NCI-H2227 (cell line): ENCODE results near the gene ACTR8.
A peak's percentile ranks its signal among the peaks of the same experiment; 100 is the strongest.

Experiments used
- DNase-seq: peaks from one replicate; lab custom pipeline; 2025; ENCODE audit not compliant: unreplicated experiment; lab: John Stamatoyannopoulos, UW

Gene ACTR8

DNA sequence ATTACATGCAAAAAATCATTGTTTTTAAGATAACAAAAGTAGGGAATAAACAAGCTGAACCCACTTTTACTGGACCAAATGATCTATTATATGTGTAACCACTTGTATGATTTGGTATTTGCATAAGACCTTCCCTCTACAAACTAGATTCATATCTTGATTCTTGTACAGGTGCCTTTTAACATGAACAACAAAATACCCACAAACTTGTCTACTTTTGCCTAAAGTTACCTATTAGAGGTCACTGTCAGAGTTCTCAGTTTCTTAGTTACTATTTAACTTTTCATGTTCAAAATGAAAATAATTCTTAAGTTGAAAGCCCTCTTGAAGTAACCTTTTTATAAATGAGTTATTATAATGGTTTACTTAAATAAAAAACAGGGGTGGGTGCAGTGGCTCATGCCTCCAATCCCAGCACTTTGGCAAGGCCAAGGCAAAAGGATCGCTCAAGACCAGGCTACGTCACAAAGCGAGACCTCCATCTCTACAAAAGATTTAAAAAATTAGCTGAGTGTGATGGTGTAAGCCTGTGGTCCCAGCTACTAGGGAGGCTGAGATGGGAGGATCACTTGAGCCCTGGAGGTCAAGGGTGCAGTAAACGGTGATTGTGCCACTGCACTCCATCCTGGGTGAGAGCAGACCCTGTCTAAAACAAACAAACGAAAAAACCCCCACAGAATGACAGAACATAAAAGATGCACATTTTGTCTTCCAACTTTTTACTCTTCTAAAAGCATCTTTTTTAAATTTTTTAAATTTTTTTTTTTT lies 16.0 kb downstream of the ACTR8 start:
- no peak for DNase-seq

DNA sequence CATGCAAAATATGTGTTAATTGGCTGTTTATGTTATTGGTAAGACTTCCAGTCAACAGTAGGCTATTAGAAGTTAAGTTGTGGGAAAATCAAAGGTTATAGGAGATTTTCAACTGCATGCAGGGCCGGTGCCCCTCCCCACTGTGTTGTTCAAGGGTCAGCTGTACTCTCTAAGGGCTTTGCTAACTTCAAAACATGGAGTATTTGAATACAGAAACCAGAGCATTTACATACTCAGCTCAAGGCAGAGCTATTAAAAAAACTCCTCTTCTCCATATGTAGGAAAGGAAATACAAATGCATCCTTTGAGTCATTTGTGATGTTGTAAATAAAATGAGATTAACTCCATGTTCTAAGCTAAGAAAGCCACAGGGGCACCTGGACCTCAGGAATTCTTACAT lies 18.8 kb downstream of the ACTR8 start:
- no peak for DNase-seq

DNA sequence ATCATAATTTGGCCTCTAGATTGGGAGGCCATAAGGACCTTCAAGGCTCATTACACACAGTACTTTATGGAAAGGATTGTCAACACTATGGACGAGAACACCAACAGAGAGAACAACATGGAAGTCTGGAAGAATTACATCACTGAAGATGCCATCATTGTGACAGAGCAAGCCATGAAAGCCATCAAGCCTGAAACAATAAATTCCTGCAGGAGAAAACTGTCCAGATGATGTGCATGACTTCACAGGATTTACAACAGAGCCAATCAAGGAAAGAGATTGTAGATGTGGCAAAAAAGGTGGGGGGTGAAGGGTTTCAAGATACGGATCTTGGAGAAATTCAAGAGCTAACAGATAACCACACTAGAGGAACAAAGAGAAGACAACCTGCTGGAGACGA lies 19.7 kb downstream of the ACTR8 start:
- no peak for DNase-seq

DNA sequence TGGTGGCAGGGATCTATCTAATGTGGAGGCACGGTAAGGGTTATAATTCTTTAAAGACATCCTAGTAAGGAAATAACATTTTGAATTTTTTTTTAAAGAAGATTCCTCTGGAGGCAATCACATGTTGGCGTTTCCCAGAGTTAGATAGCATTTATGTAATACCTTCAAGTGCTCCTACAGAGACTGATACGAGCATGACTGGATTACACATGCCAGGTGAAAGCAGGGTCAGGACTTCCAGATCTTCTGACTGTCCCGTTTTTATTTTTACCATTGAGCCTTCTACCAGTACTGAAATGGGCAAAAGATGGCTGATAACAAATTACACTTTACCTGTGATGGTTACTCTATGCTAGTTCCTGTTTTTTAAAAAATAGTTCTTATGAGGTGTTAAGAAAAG lies 21.8 kb downstream of the ACTR8 start:
- no peak for DNase-seq

DNA sequence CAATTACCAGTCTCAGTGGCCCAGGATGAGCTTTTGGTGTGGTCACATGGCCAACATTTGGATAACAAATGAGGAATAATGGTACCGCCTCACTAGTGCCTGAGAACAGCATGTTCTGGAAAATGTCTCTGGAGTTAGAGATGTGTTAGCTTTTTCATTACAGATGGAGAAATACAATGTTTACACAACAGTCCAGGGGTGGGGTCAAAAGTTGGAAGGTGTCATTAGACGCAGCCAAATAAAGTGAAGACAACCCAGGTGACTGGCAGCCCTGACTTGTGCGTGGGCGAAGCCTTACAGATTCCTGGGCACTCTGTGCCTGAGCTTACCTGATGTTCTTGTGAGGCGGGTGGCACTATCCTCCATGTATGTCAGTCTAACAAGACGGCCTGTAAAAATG lies 22.8 kb downstream of the ACTR8 start:
- DNase-seq = no peak

DNA sequence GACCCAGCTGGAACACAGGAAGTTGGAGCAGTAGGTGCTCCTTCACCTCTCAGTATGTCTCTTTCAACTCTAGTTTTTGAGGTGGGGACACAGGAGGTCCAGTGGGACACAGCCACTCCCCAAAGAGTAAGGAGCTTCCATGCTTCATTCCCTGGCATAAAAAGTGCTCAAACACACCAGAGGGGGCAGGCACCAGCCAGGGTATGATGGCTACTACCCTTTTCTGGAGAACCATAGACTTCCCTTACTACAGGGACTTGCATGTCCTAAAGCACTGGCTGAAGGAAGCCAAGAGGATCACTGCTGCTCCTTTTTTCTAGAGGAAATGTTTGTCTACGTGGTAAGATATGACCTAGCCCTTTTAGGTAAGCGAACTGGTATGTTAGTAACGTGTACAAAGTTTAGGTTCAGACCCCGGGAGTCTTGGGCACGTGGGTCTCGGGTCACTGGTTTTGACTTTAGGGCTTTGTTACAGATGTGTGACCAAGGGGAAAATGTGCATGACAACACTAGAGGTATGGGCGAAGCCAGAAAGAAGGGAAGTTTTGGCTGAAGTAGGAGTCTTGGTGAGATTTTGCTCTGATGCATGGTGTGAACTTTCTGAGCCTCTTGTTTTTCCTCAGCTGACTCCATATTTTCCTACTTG lies 23.7 kb downstream of the ACTR8 start:
- DNase-seq = no peak

DNA sequence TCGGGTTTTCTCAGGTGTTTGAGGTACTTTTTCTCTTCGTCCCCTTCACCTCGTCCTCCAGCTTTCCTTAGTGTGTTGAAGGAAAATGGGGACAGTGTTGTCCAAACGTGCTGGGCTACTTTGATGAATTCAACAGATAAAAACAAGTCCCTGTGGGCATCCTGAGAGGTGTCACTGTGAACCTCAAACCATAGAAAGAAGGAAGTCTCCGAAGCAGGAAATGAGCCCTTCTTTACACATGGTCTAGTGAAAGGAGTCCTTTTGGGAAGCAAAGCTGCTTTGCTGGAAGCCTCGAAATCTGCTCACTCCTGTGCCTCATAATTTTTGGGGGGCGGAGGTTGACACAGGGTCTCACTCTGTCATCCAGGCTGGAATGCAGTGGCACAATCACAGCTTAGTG lies 25.0 kb downstream of the ACTR8 start:
- no peak for DNase-seq

DNA sequence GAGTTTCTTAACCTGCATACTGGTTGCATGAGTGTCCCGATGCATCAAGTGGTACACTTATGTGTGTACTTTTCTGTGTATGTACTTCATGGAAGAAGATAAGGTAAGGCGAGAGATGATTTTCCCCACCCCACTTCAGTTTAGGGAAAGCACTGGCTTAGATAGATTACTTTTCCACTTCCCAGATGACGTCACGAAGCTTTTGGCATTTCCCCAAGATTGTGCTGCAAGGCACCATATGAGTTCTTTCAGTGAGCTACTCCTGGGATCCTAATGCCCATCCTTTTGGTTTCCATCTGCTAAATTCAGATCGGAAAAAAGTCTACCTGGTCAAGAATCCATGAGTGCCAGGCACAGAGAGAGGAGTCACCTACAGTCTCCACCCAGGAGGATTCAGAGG lies 31.1 kb downstream of the ACTR8 start:
- DNase-seq = no peak

DNA sequence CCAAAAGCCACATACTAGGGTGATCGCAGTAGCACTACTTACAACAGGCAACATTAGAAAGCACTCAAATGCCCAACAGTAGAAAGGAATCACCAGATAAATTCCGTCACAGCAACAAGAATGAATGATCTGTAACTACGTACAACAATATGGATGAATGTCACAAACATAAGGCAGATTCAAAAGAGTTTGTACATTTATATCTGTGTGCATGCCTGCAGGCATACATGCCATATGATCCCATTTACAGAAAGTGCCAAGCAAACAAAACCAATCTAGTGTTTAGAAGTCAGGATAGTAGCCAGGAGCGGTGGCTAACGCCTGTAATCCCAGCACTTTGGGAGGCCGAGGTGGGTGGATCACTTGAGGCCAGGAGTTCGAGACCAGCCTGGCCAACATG lies 32.0 kb downstream of the ACTR8 start:
- no peak for DNase-seq

DNA sequence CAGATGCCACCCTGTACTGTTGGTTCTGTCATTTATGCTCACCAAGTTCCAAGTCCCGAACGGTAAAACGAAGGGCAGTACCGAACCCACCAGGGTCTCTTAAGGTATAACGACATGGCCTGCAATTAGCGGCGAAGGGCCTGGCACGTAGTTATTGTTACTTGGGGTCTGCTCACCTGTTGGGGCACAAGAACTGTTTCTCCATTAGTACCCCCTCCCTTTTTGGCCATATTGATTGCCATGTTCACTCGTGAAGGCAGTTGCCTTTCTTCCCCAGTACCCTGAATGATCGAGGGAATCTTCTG lies 35.1 kb downstream of the ACTR8 start:
- no peak for DNase-seq

DNA sequence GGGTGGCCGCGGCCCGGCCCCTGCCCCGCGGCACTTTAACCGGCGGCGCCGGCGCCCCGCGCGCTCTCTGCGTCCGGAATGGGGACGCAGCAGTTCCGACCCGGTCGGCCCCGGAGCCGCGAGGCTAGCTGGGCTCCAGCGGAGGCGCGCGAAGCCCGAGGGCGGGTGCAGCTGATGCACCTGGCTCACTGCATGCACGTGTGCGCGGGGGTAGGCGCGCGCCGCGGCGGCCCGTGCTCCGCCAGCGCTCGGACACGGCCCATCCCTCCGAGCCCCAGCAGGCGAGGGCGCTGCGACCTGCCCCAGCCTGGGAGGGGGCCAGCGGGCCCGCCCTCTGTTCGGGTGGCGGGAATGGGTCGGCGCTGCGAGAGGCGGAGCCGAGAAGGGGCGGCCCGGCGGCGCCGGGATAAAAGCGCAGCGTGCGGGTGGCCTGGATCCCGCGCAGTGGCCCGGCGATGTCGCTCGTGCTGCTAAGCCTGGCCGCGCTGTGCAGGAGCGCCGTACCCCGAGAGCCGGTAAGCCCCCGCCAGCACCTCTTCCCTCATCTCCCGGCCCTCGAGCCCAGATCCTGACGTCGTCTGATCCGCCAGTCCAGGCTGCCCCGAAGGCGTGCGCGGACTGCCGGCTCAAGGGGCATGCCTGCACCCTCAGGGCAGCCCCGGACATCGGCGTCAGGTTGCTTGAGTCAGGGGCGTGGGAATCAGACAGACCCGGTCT lies 35.7 kb downstream of the ACTR8 start, which contains the start of the genes CHDH and IL17RB:
CHDH (minus strand) TSS at position 286 of the 717 bp plus-strand sequence. CDS start 22,411 bp downstream, outside the sequence.
IL17RB (plus strand) TSS at position 435 of the 717 bp plus-strand sequence; CDS start at position 456, 21 bp downstream.
- DNase-seq = peak; percentile 70

DNA sequence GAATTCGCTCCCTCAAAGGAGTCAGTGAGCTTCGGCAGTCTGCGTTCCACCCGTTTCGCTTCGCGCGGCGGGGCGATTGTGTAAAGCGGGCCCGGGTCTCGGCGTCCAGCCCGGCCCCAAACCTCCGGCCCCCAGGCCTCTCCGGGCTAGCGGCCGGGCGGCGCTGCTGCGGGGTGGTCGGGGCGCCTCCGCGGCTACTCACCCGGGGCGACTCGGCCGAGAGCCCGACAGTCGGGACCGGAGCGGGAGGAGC lies 36.1 kb downstream of the ACTR8 start:
- no peak for DNase-seq

DNA sequence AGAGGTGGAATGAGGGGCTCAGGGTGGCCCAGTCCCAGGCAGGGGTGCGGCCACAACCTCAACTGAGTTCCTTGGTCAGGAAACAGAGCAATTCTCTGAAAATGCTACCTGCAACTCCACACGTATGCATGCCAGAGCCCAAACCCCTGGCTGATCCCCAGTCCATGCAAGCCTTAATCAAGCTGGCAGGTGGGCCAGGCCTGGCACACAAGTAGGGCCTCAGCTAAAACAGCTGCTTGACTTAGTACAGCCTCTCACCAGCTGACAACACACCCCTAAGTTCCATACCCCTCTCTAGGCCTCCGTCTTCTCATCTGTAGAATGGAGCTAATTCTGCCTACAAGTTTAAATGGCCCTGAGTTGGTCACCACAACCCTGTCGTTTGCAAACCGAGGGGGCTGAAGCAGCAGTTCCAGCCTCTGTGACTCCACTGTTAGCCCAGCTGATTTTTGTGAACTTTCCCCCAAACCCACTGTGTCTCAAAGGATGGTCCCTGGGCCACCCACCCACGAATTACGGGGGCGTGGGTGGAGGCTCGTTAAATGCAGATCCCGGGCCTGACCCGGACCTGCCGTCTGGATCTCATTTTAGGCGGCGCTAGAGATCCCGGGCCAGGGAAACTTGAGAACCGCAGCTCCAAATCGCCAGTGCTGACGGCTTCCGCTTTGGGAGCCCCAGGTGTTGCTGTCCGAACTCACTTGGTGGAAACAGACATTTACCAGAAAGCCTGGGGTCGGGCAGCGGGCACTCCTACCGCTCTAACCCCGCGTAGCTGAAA lies 36.7 kb downstream of the ACTR8 start:
- DNase-seq = peak; percentile 24

DNA sequence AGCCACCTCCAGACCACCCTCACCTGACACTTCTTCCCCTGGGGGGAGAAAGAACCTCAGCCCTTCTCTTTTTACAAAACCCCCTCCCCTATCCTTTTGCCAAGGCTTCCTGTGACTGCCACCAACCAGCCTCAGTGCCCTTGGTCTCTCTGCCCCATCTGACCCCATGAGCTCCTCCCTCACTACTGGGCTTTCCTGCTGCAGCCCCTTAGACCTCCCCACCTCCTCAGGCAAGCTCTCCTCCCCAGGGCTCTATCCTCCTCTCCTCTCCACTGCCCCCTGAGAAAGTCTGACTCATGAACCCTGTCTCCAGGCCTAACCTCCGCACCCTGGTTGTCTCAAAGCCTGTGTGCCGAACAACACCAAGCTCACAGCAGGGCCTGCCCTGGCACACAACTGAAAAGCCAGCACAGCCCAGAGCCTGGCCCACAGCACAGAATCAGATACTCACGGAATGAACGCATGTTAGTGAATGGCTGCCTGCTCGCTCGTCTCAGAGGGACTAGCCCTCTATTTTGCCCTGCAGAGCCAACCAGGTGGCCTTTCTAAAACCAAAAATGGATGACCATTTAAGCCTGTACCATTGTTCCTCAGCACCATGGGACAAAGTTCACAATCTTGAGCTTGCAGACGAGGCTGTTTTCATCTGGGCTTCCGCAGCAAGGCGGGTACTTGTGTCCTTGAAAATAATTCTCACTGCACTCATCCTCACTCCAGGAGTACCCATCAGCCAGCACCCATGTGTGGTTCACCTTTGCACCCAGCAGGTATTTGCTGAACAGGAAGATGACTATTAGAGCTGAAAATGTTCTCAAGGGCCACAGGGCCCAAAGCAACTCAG lies 37.5 kb downstream of the ACTR8 start:
- no peak for DNase-seq

DNA sequence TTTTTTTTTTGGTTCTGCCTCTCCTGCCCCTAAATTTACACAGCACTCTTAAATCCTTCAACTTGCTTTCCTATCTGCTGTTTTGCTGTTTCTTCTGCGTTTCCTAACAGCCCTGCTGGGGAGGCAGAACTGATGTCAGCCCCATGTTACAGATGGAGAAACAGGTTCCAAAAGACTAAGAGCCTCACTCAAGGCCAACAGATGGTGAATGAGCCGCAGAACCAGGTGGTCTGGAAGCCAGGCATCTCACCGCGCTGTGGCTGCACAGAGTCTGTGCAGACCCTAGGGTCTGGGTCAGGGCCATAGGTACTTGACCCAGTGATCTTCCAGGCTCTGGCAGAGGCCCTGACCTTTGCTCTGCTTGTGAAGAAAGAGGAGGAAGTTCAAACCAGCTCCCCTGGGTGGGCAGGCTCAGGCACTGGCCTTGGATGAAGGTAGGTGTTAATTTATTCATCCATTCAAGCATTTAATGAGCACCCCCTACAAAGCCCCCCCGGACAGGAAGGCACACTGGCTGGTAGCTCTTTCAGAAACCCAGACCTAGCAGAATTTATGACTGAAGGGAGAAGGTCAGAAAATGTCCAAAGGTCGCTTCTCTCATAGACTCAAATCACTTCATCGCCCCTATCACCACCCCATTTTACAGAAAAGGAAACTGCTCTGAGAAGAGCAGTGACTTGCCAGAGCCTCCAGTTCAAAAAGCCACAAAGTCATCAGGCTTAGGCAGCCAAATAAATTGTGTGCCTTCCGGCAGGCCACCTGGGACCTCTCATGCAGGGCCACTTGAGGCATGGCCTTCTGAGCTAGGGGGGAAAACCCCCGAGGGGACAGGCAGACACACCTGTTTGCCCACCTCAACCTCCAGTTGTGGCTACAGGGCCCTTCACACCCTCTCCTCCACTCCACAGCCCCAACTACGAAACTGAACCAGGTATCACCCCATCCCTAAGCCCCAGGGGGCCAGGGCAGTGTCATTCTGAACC lies 38.5 kb downstream of the ACTR8 start:
- no peak for DNase-seq

DNA sequence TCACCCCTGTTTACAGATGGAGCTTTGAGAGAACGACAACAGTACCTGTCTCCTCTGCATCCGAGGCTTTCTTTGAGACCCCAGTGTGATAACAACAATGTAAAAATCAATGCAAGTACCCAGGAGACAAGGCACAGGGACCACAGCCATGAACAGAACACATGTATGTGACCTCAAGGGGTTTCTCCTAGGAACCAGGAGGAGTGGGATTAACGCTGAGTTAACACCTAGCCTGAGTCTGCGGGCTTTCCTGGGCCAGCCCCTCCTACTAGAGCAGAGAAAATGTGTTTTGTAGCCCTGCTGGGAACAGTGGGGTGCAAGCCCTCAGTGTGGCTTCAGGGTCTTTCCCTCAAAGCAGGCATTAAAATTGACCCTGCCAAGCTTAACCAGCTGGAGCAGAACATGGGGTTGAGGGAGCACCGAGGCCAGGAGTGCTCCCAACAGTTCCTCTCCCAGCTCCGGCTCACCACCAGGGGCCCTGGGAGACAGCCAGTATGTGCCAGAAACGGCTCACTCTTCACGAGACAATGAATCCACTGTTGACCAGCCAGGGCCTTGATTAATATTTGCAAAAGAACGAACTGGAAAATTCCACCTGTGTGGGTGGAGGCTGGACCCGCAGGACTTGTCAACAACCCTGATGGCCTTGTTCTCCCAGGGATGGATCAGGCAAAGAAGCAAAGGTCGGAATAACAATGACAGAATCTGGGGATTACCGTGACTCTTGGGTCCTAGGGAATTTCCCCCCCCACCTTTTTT lies 39.3 kb downstream of the ACTR8 start:
- DNase-seq = peak; percentile 6

DNA sequence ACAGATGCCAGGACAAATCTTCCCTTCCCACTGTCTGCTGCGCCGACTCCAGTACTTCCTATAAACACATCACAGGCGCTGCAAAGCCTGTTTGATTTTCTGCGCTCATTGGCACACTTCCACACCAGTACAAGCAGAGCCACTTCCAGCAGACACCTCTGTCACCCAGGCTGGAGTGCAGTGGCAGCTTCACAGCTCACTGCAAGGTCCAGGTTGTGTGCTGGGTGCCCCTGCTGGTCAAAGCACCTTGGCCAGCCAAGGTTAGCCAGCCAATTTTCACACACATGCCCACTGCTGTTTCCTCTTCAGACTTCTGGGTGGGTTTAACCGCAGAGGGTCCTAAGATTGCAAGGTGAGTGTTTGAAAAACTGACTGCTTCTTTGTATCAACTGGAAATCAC lies 40.7 kb downstream of the ACTR8 start:
- no peak for DNase-seq

DNA sequence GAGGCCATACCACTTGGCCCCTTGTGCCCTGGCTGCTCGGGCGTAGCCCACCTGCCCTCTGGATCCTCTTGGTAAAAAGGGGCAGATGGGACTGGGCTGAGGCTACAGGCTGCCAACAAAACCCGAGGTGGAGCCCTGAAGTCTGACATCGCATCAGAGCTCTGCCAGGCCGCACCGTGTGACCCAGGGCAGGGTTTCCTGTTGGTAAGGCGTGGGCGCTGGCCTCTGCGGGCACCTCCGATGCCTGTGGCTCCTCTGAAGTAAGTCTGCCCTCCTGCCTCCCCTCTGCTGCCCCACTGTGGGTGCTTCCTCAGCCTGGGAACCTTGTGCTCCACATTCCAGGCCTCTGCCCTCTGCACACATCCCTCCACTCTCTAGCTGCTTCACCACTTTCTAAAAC lies 44.6 kb downstream of the ACTR8 start:
- no peak for DNase-seq
